SK-N-MC (cell line): ENCODE measurements around the gene ORC6.

Source experiments
- EZH2 ChIP-seq: fragments of 200-600 bp; sonication (generic); IDR thresholded peaks from one replicate; pipeline ENCODE4 v1.6.1; 2017; ENCODE audit warnings: antibody characterized with exemption
- POLR2AphosphoS5 ChIP-seq: IDR thresholded peaks from 2 replicates; pipeline ENCODE4 v1.6.1; 2012; ENCODE audit warnings: mild to moderate bottlenecking, low read depth, low read length, borderline replicate concordance

DNA sequence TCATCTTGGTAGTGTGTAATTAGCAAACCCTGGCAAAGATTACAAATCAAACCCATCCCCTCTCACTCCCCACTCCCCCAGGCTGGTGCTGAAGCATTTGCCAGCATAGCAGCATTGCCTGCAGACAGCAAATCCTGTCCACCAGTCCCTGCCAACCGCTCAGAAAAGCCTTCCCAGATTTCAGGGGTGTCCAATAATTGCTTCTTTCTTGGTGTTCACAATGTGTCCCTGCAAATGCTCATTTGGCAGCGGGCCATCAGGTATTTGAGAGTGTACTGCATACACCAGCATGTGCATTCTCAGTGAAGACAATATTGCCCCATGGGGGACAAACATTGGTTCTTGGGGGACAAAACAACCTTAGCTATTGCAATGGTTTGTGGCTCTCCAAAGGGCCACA lies 28.2 kb downstream of the ORC6 start:
- TF ChIP-seq EZH2 (no peak), POLR2AphosphoS5 (no peak)
